ENCODE measurements around the gene LRRC25.

GRCh38 chr19:18436671-18437490 is 39.5 kb upstream of the LRRC25 start:
- TF ChIP-seq CTCF (IDR thresholded peaks at IDR 0.05) = no peak
- no peak for TF ChIP-seq POLR2A (IDR thresholded peaks at IDR 0.05)
- peak in 1 of 2 donors; percentile 42 for TF ChIP-seq POLR2AphosphoS5 (IDR thresholded peaks at IDR 0.05; ENCODE audit: insufficient read depth in 1 of 2, low read depth in 1 of 2)
